Mesendoderm (in vitro differentiated cells): Measurements from ENCODE around the gene EPB41L5.

Experiments
- DNase-seq: peaks from one replicate; pipeline ENCODE4 v3.0.0; 2013
- H2AK5ac ChIP-seq: 2 replicates; pipeline ENCODE4 v1.6.1; 2013; ENCODE audit warnings: low read length, inconsistent platforms
- H2BK120ac ChIP-seq: 2 replicates; pipeline ENCODE4 v1.6.1; 2013; ENCODE audit warnings: low read depth, mild to moderate bottlenecking, low read length, moderate library complexity, mixed read lengths
- H2BK15ac ChIP-seq: replicated peaks from 2 replicates; pipeline ENCODE4 v1.6.1; 2013; ENCODE audit warnings: low read depth, mild to moderate bottlenecking, moderate library complexity
- H2BK5ac ChIP-seq: 2 replicates; pipeline ENCODE4 v1.6.1; 2013; ENCODE audit warnings: low read length, inconsistent platforms
- H3K18ac ChIP-seq: 2 replicates; pipeline ENCODE4 v1.6.1; 2013; ENCODE audit warnings: mild to moderate bottlenecking, low read length, mixed read lengths
- H3K23ac ChIP-seq: one replicate; pipeline ENCODE4 v1.6.1; 2013; ENCODE audit warnings: low read length
- H3K27ac ChIP-seq: 2 replicates; pipeline ENCODE4 v1.5.1; 2013; ENCODE audit warnings: low read depth, mild to moderate bottlenecking, inconsistent platforms, low read length, moderate library complexity
- H3K27me3 ChIP-seq: 2 replicates; pipeline ENCODE4 v1.6.1; 2013; ENCODE audit warnings: low read length, control low read depth, mild to moderate bottlenecking, inconsistent platforms; ENCODE audit not compliant: insufficient read depth, poor library complexity
- H3K36me3 ChIP-seq: 2 replicates; pipeline ENCODE4 v1.6.1; 2013; ENCODE audit warnings: low read length, inconsistent platforms; ENCODE audit not compliant: control insufficient read depth, insufficient read depth
- H3K4ac ChIP-seq: one replicate; pipeline ENCODE4 v1.6.1; 2013; ENCODE audit warnings: low read depth, mild to moderate bottlenecking, low read length, moderate library complexity
- H3K4me1 ChIP-seq: 2 replicates; pipeline ENCODE4 v1.6.1; 2013; ENCODE audit warnings: low read depth, low read length, inconsistent platforms; ENCODE audit not compliant: control insufficient read depth
- H3K4me2 ChIP-seq: 2 replicates; pipeline ENCODE4 v1.6.1; 2013; ENCODE audit warnings: low read length
- H3K4me3 ChIP-seq: 2 replicates; pipeline ENCODE4 v1.5.1; 2013; ENCODE audit warnings: mild to moderate bottlenecking, low read length
- H3K56ac ChIP-seq: one replicate; pipeline ENCODE4 v1.6.1; 2013; ENCODE audit warnings: low read length
- H3K79me1 ChIP-seq: 2 replicates; pipeline ENCODE4 v1.6.1; 2013; ENCODE audit warnings: low read length, inconsistent platforms
- H3K79me2 ChIP-seq: 2 replicates; pipeline ENCODE4 v1.6.1; 2013; ENCODE audit warnings: mild to moderate bottlenecking, low read length; ENCODE audit not compliant: control insufficient read depth, insufficient read depth
- H3K9ac ChIP-seq: 2 replicates; pipeline ENCODE4 v1.6.1; 2013; ENCODE audit warnings: low read length, inconsistent platforms
- H4K5ac ChIP-seq: one replicate; pipeline ENCODE4 v1.6.1; 2013; ENCODE audit warnings: low read length
- H4K8ac ChIP-seq: one replicate; pipeline ENCODE4 v1.6.1; 2013; ENCODE audit warnings: low read depth, mild to moderate bottlenecking, control low read depth, low read length, moderate library complexity
- WGBS: extraction: QIAGEN DNeasy Blood & Tissue Kit; methylation state at CpG from one replicate; pipeline ENCODE4 v1.1.7; 2013; ENCODE audit warnings: low lambda C conversion rate, missing lambda C conversion rate; ENCODE audit not compliant: insufficient coverage; ENCODE audit errors: extremely low coverage; 5-methylcytosine and 5-hydroxymethylcytosine counted together

EPB41L5 gene

DNA sequence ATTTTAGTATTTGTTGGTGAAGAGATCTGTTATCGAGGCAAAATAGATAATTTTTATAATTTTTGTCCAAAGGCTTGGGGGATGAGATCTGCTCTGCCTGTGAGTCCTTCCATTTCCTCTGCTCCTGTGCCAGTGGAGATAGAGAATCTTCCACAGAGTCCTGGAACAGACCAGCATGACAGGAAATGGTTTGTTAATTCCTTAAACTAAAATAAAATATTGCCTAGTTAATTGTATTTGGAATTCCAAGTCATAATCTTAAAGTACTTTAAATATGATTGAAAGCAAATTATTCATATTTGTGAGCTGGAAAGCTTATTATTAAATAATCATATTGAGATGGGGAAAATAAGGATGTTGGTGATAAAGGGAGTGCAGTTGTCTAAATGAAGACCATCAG, 87.8 kb downstream of the EPB41L5 start:
- Histone ChIP-seq H3K4ac (no peak overlapping the region), H4K8ac (no peak overlapping the region), H3K18ac (no peak overlapping the region), H3K36me3 (no peaks in the 10 kb centered on the region), H4K5ac (no peak overlapping the region), H2BK120ac (no peak overlapping the region), H2AK5ac (no peak overlapping the region), H2BK15ac (no peak overlapping the region), H2BK5ac (no peak overlapping the region), H3K79me1 (no peaks in the 10 kb centered on the region), H3K27me3 (no peaks in the 10 kb centered on the region), H3K79me2 (no peaks in the 10 kb centered on the region), H3K23ac (no peak overlapping the region), H3K27ac (no peak overlapping the region), H3K4me2 (no peak overlapping the region), H3K9ac (no peak overlapping the region), H3K4me1 (no peaks in the 10 kb centered on the region), H3K56ac (no peak overlapping the region), H3K4me3 (no peak overlapping the region)
- no peak for DNase-seq
- no CpG with 5 or more reads among the region's 1 CpG for whole genome bisulfite sequencing

DNA sequence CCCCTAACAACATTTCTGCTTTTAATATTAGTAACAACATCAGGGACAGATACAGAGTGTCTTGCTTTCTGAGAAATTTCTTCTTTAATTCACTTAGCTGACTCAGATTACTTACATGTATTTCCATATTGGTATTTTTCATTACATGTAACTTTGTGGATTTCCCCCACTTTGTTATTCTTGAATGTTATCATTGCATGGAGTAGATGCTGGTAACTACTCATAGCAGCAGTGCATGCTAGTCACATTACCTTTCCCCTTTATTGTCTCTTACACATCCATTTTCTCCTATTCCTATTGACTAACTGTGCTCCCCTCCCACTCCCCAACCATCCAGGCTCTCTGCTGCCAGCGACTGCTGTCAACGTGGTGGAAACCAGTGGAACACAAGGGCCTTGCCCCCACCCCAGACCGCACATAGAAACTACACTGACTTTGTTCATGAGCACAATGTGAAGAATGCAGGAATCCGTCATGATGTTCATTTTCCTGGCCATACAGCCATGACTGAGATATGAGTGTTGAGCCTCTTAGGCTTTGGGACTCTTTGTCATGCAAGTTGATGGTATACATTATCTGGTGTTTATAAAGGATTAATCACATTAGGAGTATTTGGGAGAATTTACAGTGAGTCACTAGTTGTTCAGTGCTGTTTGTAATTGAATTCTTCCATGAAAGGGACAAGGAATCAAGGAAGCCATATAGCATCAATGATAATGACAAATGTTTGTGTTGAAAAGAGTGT, 91.0 kb downstream of the EPB41L5 start:
- H3K4me3 ChIP-seq, result no peak overlapping the region
- DNase-seq, result no peak
- H2BK5ac ChIP-seq, result no peak overlapping the region
- no peaks in the 10 kb centered on the region for H3K27me3 ChIP-seq
- H3K23ac ChIP-seq, result no peak overlapping the region
- H3K4me2 ChIP-seq, result no peak overlapping the region
- H3K79me2 ChIP-seq, result no peaks in the 10 kb centered on the region
- no CpG with 5 or more reads among the region's 4 CpGs for WGBS
- H4K8ac ChIP-seq, result no peak overlapping the region
- no peak overlapping the region for H3K18ac ChIP-seq
- H3K4ac ChIP-seq, result no peak overlapping the region
- no peaks in the 10 kb centered on the region for H3K79me1 ChIP-seq
- no peak overlapping the region for H4K5ac ChIP-seq
- H2AK5ac ChIP-seq, result no peak overlapping the region
- no peaks in the 10 kb centered on the region for H3K4me1 ChIP-seq
- H2BK120ac ChIP-seq, result no peak overlapping the region
- no peak overlapping the region for H3K9ac ChIP-seq
- no peak overlapping the region for H3K56ac ChIP-seq
- H3K36me3 ChIP-seq, result no peaks in the 10 kb centered on the region
- H2BK15ac ChIP-seq, result no peak overlapping the region
- H3K27ac ChIP-seq, result no peak overlapping the region

DNA sequence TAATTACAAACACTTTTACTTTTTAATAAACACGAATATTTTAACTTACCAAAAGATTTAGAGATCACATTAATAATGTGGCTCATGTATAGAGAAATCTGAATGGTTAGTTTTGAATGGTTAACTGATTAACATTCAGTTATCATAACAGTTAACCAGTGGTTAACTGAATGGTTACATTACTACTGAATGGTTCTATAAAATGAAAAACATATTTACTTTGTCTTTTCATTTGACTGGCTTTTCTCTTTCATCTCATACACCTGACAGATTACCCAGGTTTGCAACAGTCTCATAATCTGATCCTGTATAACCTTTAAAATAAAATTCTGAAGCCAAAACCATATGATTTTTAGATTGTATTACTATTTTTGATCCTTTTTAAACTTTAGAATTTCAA, 91.9 kb downstream of the EPB41L5 start:
- no peak overlapping the region for H3K4me2 ChIP-seq
- H3K36me3 ChIP-seq, result no peaks in the 10 kb centered on the region
- no peak overlapping the region for H2BK15ac ChIP-seq
- no peak overlapping the region for H3K9ac ChIP-seq
- H3K56ac ChIP-seq, result no peak overlapping the region
- no peaks in the 10 kb centered on the region for H3K27me3 ChIP-seq
- no peak overlapping the region for H2BK120ac ChIP-seq
- no peak overlapping the region for H3K27ac ChIP-seq
- H2BK5ac ChIP-seq, result no peak overlapping the region
- no peaks in the 10 kb centered on the region for H3K79me2 ChIP-seq
- no peaks in the 10 kb centered on the region for H3K79me1 ChIP-seq
- H4K5ac ChIP-seq, result no peak overlapping the region
- H3K23ac ChIP-seq, result no peak overlapping the region
- 100% methylated on average over 1 of the region's 1 CpG for WGBS
- H2AK5ac ChIP-seq, result no peak overlapping the region
- no peak overlapping the region for H3K18ac ChIP-seq
- no peak overlapping the region for H3K4ac ChIP-seq
- no peak overlapping the region for H4K8ac ChIP-seq
- no peak for DNase-seq
- H3K4me3 ChIP-seq, result no peak overlapping the region
- no peaks in the 10 kb centered on the region for H3K4me1 ChIP-seq

DNA sequence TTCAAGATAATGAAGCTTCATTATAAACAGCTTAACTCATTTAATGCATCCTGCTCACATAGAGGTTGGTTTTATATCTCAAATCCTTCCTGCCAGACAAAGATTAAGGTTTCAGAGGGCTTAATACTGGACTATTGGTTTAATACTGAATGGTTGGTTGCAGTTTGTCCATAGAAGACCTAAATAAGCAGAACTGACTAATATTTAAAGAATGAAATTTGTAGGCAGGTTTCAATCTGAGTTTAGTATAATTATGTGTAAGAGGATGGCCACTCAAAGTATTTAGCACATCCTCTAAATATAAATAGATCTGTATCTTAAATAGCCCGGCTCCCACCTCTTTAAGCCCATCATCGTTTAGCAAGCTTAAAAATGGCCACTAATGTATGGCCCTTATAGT, 92.5 kb downstream of the EPB41L5 start:
- Histone ChIP-seq H3K4me3 (no peak overlapping the region), H3K56ac (no peak overlapping the region), H4K5ac (no peak overlapping the region), H4K8ac (no peak overlapping the region), H3K9ac (no peak overlapping the region), H3K18ac (no peak overlapping the region), H3K4ac (no peak overlapping the region), H3K36me3 (no peaks in the 10 kb centered on the region), H2BK5ac (no peak overlapping the region), H3K4me2 (no peak overlapping the region), H3K27ac (no peak overlapping the region), H3K4me1 (no peaks in the 10 kb centered on the region), H2BK15ac (no peak overlapping the region), H2AK5ac (no peak overlapping the region), H3K23ac (no peak overlapping the region), H3K27me3 (no peaks in the 10 kb centered on the region), H2BK120ac (no peak overlapping the region), H3K79me2 (no peaks in the 10 kb centered on the region), H3K79me1 (no peaks in the 10 kb centered on the region)
- DNase-seq, result no peak
- WGBS, result no CpG with 5 or more reads among the region's 2 CpGs

DNA sequence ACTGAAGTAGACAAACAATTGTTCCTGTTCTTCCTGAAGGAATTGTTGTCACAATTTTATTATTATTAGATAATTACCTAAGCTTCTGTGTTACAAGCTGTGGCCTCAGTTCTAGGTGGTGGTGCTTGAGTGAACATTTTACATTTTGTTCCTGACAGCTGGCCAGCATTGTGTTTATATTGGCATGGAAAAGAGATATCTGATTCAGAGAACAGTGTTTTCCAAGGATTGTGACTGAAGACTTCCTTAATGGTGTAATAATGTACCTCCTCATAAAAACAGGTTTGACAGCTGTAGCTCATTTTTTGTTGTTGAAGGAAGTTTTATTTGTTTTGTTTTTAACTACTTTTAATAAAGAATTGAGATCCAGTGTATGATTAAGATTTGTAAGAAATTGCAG, 95.2 kb downstream of the EPB41L5 start:
- H3K4me1 ChIP-seq, result no peaks in the 10 kb centered on the region
- no peak overlapping the region for H3K18ac ChIP-seq
- no peak overlapping the region for H3K23ac ChIP-seq
- H2BK5ac ChIP-seq, result no peak overlapping the region
- no peaks in the 10 kb centered on the region for H3K79me1 ChIP-seq
- no peak overlapping the region for H2BK120ac ChIP-seq
- no peak overlapping the region for H3K27ac ChIP-seq
- H3K79me2 ChIP-seq, result no peaks in the 10 kb centered on the region
- no peak overlapping the region for H3K56ac ChIP-seq
- H2AK5ac ChIP-seq, result no peak overlapping the region
- no peak overlapping the region for H4K5ac ChIP-seq
- no peaks in the 10 kb centered on the region for H3K27me3 ChIP-seq
- no peak overlapping the region for H3K4me2 ChIP-seq
- H3K9ac ChIP-seq, result no peak overlapping the region
- no peak overlapping the region for H4K8ac ChIP-seq
- no peak overlapping the region for H3K4me3 ChIP-seq
- no peaks in the 10 kb centered on the region for H3K36me3 ChIP-seq
- no peak for DNase-seq
- H2BK15ac ChIP-seq, result no peak overlapping the region
- H3K4ac ChIP-seq, result no peak overlapping the region

DNA sequence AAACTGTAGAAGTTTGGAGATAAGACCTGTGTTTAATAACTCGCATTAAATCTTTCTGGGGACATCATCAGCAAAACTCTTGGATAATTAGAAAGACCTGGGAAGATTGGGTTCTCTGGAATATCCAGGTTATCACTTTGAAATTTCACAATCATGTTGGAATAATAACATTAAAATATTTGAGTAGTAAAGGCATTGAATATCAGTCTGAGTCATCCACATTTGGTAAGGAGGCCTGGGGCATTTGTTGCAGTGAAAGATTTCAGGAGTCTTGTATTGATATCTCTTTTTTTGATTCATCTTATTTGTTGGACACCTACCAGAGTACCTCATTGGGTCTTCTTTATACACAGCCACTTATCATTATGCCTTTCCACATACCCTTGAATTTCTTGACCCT, 95.9 kb downstream of the EPB41L5 start:
- H3K4me2 ChIP-seq, result no peak overlapping the region

More for the DNA sequence above, 95.9 kb downstream of the EPB41L5 start:
- Histone ChIP-seq H3K4me3 (no peak overlapping the region), H3K9ac (no peak overlapping the region), H3K79me2 (no peaks in the 10 kb centered on the region), H4K5ac (no peak overlapping the region), H3K27ac (no peak overlapping the region), H3K18ac (no peak overlapping the region), H3K79me1 (no peaks in the 10 kb centered on the region), H3K4ac (no peak overlapping the region), H3K36me3 (no peaks in the 10 kb centered on the region), H4K8ac (no peak overlapping the region), H2BK120ac (no peak overlapping the region), H2BK15ac (no peak overlapping the region), H3K4me1 (no peaks in the 10 kb centered on the region), H3K23ac (no peak overlapping the region), H3K27me3 (no peaks in the 10 kb centered on the region), H2BK5ac (no peak overlapping the region), H3K56ac (no peak overlapping the region), H2AK5ac (no peak overlapping the region)
- WGBS, result no CpG with 5 or more reads among the region's 1 CpG
- DNase-seq, result no peak
